ENCODE measurements around the gene AGRN. TPM values are rescaled to one million over a fixed set of nuclear protein-coding genes. Genes with fewer than 3 reads are reported as not detected.
"Not testable (repeated sequence)": the region's sequence is repeated elsewhere in the genome, so short reads cannot be mapped to it uniquely, and the experiment has no call there.

Gene AGRN
- total RNA-seq, 1 experiment from 2014 or later, result 126 TPM

DNA sequence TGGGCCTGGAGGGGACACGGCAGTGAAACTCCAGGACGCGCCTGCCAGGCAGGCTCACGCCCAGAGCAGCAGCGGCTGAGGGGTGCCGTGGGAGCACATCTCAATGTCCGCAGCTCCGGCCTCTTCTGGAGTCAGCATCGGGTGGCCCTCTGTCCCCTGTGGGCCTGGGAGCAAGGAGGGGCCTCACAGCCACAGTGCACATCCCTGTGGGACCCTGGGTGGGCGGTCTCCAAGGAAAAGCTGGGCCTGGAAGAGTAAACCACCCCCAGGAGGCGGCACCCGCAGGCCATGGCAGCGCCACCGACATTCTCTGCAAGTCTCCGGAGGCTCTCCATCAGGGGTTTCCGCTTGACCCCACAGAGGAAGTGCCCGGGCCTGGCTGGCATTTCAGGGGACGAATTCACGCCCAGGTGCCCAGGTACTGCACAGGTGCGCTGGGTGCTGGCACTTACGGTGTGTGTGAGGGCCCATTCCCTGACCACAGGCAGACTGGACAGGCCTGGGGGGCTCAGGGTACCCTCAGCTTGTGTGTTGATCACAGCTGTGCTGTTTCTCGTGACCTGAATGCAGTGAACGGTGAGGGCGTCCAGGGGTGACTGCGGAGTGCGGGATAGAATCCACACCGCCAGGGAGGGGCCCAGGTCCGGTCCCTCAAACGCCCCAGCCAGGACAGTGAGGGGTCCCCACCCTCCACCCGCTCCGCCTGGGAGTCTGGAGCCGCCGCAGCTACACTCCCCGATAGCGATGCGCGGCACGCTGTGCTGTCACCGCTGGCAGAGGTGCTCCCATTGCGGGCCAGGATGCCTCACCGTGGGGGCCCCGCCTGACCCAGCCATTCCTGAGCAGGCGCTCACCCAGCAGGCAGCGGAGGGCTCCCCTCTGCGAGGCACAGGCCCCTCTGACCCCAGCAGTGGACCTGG lies 70.8 kb downstream of the AGRN start:
- Histone ChIP-seq H3K27me3 (ENCODE audit: control insufficient read depth, insufficient read depth, low read length) (no peaks in the 10 kb centered on the region), H3K36me3 (replicated peaks; ENCODE audit: control insufficient read depth, insufficient read depth, low read length) (no peaks in the 10 kb centered on the region), H3K4me3 (ENCODE audit: insufficient read depth, low read depth, low read length) (no peak overlapping the region)
- peak; percentile 61 for DNase-seq

DNA sequence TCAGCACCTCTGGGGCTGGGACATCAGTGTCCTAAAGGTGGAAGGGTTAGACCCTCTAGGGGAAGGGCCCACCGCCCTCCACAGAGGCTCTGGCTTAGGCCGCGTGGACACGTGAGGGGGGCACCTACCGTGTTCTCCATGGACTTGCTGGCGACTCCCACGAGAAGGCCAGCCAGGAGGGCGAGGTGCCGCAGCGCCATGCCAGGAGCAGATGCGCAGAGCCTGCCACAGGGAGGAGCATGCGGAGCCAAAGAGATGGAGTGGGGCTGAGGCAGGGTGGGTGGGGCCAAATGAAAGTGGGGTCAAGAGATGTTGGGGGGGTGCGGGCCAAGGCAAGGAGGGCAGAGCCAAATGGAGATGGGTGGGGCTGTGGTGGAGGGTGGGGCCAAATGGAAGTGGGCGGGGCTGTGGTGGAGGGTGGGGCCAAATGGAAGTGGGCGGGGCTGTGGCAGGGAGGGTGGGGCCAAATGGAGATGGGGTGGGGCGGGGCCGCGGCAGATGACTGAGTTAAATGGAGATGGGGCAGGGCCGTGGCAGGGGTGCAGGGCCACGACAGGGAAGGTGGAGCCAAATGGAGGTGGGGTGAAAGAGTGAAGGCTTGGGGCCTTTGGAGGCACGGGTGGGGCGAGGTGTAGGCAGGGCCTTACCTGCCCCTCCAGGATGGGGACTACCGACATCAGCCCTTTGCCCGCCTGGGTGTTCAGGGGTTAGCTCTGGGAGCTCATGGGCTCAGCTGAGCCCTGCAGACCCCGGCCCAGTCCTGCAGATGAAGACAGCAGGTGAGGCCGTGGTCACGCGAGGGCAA lies 71.6 kb downstream of the AGRN start:
- Histone ChIP-seq H3K27me3 (ENCODE audit: control insufficient read depth, insufficient read depth, low read length) (no peaks in the 10 kb centered on the region), H3K4me3 (ENCODE audit: insufficient read depth, low read depth, low read length) (no peak overlapping the region), H3K36me3 (replicated peaks; ENCODE audit: control insufficient read depth, insufficient read depth, low read length) (no peaks in the 10 kb centered on the region)
- peak; percentile 89 for DNase-seq

DNA sequence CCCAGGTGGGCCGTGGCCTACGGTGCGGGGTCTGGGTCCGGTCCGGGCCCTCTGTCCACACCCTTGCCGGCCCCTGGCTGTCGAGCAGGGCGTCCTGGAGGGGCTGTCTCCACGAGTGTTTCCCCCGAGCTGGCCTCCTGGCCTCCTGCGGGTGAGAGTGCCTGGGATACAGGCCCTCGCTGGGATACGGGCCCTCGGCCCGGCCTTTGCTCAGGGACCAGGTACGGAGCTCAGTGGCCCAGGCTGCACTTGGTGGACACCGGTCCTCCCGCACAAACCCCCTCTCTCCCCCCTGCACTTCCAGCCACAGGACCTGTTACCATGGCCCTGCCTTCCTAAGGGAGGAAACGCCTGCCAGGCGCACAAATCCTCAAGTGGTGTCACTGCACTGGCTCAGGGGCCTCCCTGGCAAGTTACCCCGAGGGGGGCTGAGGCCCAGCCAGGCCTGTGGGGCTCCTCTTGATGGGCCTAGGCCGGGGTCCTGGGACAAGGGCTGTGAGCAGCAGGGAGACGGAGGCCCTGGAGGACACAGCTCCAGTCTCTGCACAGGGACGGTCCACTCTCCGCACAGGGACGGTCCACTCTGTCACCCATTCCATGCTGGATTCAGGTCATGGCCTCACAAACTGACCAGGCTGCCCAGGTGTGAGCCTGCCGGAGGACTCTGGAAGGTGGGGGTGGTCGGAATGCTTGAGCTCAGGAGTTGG lies 72.4 kb downstream of the AGRN start:
- no peaks in the 10 kb centered on the region for H3K36me3 ChIP-seq (replicated peaks; ENCODE audit: control insufficient read depth, insufficient read depth, low read length)
- H3K27me3 ChIP-seq (ENCODE audit: control insufficient read depth, insufficient read depth, low read length), result no peaks in the 10 kb centered on the region
- no peak for DNase-seq
- H3K4me3 ChIP-seq (ENCODE audit: insufficient read depth, low read depth, low read length), result no peak overlapping the region

DNA sequence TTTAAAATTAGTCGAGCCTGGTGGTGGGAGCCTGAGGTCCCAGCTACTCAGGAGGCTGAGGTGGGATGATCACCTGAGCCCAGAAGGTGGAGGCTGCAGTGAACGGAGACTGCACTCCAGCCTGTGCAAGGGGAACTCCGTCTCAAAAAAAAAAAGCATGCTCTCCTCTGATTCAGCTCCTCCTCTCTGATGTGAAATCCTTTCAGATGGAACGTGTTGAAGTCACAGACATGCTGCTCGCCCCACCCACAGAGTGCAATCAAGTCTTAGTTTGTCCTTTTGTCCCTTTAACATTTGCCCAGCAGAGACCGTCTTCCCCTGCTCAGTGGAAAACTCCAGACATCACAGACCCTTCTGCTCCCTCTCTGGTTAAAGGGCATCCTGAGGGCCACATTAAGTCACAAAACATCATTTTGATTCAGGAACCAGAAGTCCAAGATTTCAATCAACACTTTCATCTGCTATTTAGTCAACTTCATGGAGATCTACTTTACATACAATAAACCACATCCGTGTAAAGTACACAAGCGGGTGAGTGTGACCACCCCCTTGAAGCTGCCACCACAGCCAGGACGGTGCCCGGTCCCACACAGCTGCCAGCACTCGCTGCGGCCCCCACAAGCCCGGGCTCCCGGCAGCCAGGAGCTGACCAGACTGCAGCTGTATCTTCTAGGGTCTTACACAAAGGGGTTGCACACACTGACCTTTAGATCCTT lies 73.1 kb downstream of the AGRN start:
- DNase-seq, result no peak
- Histone ChIP-seq H3K4me3 (ENCODE audit: insufficient read depth, low read depth, low read length) (no peak overlapping the region), H3K27me3 (ENCODE audit: control insufficient read depth, insufficient read depth, low read length) (no peaks in the 10 kb centered on the region), H3K36me3 (replicated peaks; ENCODE audit: control insufficient read depth, insufficient read depth, low read length) (no peaks in the 10 kb centered on the region)

DNA sequence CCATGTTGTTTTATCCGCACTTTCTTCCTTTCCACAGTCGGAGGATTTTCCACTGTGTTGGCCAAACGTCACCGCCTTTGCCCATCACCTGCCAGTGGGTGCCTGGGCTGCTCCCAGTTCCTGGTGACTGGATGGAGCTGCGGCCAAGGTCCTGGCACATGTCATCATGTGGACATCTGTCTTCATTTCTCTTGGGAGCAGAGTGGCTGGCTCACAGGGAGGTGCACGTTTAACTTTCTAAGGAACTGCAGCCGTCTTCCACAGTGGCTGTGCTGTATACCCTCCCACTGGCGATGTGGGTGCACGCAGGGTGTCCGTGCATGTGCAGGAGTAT lies 73.7 kb downstream of the AGRN start:
- no peaks in the 10 kb centered on the region for H3K27me3 ChIP-seq (ENCODE audit: control insufficient read depth, insufficient read depth, low read length)
- no peaks in the 10 kb centered on the region for H3K36me3 ChIP-seq (replicated peaks; ENCODE audit: control insufficient read depth, insufficient read depth, low read length)
- H3K4me3 ChIP-seq (ENCODE audit: insufficient read depth, low read depth, low read length), result no peak overlapping the region
- no peak for DNase-seq

DNA sequence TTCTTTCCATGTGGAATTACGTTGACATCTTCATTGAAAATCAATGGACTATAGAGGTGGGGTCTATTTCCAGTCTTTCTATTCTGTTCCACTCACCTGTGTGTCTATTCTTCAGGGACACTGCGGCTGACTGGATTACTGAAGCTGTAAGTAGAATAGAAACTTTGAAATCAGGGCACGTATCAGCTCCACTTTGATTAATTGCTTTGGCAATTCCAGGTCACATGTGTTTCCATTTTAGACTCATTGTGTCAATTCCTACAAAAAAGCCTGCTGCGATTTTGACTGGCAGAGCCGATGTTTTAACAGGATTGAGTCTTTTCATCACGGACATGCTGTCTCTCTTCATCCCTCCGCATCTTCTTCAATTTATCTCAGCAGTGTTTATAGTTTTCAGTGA lies 75.1 kb downstream of the AGRN start:
- Histone ChIP-seq H3K4me3 (ENCODE audit: insufficient read depth, low read depth, low read length) (no peak overlapping the region), H3K36me3 (replicated peaks; ENCODE audit: control insufficient read depth, insufficient read depth, low read length) (no peaks in the 10 kb centered on the region), H3K27me3 (ENCODE audit: control insufficient read depth, insufficient read depth, low read length) (no peaks in the 10 kb centered on the region)
- no peak for DNase-seq

DNA sequence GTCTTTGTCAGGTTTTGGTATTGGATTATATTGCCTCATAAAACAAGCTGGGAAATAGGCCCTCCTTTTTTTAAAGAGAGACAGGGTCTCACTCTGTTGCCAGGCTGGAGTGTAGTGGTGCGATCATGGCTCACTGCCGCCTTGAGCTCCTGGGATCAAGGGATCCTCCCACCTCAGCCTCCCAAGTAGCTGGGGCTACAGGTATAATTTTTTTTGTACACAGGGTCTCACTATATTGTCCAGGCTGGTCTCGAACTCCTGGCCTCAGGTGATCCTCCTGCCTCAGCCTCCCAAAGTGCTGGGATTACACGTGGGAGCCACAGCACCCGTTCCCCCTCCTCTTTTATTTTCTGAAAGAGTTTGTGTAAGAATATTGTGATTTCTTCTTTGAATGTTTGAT lies 76.2 kb downstream of the AGRN start:
- not testable (repeated sequence) for H3K36me3 ChIP-seq (replicated peaks; ENCODE audit: control insufficient read depth, insufficient read depth, low read length); H3K4me3 ChIP-seq (ENCODE audit: insufficient read depth, low read depth, low read length); H3K27me3 ChIP-seq (ENCODE audit: control insufficient read depth, insufficient read depth, low read length); DNase-seq

DNA sequence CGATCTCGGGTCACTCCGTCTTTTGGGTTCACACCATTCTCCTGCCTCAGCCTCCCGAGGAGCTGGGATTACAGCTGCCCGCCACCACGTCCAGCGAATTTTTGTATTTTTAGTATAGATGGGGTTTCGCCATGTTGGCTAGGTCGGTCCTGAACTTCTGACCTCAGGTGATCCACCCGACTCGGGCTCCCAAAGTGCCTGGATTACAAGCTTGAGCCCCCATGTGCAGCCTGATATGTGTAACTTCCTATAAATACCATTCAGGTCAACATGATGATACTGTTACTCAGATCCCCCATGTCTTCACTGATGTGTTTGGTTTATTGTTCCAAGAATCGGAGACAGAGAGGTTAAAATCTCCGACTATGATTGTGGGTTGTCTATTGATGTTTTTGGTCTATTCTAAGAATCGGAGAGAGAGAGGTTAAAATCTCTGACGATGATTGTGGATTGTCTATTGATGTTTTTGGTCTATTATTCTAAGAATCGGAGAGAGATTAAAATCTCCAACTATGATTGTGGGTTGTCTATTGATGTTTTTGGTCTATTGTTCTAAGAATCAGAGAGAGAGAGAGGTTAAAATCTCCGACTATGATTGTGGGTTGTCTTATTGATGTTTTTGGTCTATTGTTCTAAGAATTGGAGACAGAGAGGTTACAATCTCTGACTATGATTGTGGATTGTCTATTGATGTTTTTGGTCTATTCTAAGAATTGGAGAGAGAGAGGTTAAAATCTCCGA lies 78.9 kb downstream of the AGRN start:
- Histone ChIP-seq H3K36me3 (replicated peaks; ENCODE audit: control insufficient read depth, insufficient read depth, low read length) (no peaks in the 10 kb centered on the region; the same call in 1 of the 2 replicates), H3K4me3 (ENCODE audit: insufficient read depth, low read depth, low read length) (no peak overlapping the region), H3K27me3 (ENCODE audit: control insufficient read depth, insufficient read depth, low read length) (no peaks in the 10 kb centered on the region)
- DNase-seq, result no peak

DNA sequence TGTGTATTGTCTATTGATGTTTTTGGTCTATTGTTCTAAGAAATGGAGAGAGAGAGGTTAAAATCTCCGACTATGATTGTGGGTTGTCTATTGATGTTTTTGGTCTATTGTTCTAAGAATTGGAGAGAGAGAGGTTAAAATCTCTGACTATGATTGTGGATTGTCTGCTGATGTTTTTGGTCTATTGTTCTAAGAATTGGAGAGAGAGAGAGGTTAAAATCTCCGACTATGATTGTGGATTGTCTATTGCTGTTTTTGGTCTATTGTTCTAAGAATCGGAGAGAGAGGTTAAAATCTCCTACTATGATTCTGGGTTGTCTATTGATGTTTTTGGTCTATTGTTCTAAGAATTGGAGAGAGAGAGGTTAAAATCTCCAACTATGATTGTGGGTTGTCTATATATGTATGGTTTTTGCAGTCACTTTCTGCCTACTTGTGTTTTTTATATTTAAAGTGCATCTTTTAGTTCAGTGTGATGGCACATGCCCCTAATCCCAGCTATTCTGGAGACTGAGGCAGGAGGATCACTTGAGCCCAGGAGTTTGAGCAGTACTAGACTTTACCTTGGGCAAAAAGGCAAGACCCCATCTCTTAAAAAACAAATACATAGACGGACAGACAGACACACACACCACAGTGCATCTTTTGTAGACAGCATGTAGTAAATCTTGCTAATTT lies 79.7 kb downstream of the AGRN start:
- Histone ChIP-seq H3K4me3 (ENCODE audit: insufficient read depth, low read depth, low read length) (no peak overlapping the region), H3K36me3 (replicated peaks; ENCODE audit: control insufficient read depth, insufficient read depth, low read length) (no peaks in the 10 kb centered on the region; the same call in 1 of the 2 replicates), H3K27me3 (ENCODE audit: control insufficient read depth, insufficient read depth, low read length) (no peaks in the 10 kb centered on the region)
- no peak for DNase-seq

DNA sequence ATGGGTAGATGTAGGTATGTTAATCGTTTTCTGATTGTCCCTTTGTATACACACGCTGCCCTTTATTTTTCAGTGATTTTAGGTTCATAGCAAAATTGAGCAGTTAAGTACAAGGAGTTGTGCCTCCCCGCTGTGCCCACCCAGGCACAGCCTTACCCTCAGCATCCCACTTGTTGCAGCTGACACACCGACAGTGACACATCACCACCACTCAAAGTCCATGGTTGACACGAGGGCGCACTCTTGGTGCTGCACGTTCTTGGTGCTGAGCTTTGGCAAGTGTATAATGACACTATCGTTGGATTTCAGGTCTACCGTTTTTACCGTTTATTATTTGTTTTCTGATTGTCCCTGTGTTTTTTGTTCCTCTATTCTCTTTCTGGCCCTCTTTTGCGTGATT lies 80.4 kb downstream of the AGRN start:
- no peak overlapping the region for H3K4me3 ChIP-seq (ENCODE audit: insufficient read depth, low read depth, low read length)
- H3K36me3 ChIP-seq (replicated peaks; ENCODE audit: control insufficient read depth, insufficient read depth, low read length), result no peaks in the 10 kb centered on the region; the same call in 1 of the 2 replicates
- no peaks in the 10 kb centered on the region for H3K27me3 ChIP-seq (ENCODE audit: control insufficient read depth, insufficient read depth, low read length)
- DNase-seq, result no peak

DNA sequence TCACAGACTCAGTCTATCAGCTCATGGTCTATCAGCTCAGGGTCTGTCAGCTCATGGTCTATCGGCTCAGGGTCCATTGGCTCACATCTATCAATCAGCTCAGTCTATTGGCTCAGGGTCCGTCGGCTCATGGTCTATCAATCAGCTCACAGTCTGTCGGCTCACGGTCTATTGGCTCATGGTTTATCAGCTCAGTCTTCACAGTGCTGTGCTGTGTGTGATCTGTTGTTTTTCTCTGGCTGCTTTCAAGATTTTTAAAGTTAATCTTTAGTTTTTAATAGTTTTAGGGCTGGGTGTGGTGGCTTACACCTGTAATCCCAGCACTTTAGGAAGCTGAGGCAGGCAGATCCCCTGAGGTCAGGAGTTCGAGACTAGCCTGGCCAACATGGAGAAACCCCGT lies 81.6 kb downstream of the AGRN start:
- H3K4me3 ChIP-seq (ENCODE audit: insufficient read depth, low read depth, low read length), result no peak overlapping the region
- H3K27me3 ChIP-seq (ENCODE audit: control insufficient read depth, insufficient read depth, low read length), result no peaks in the 10 kb centered on the region
- no peak for DNase-seq
- no peaks in the 10 kb centered on the region; the same call in 1 of the 2 replicates for H3K36me3 ChIP-seq (replicated peaks; ENCODE audit: control insufficient read depth, insufficient read depth, low read length)

DNA sequence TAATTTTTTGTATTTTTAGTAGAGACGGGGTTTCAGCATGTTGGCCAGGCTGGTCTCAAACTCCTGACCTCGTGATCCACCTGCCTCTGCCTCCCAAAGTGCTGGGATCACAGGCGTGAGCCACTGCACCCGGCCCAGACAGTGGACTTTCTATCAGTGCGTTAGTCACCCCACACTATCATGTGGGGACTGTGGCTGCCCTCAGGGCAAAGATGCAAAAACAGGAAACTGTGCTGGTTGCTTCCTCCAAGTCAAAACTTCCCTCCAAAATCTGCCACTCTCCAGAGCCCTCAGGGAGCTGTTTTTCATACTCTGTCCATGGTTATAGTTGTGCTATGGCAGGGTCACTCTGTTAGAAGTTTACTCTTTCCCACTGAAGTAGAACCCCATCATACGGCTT lies 84.2 kb downstream of the AGRN start:
- H3K27me3 ChIP-seq (ENCODE audit: control insufficient read depth, insufficient read depth, low read length); DNase-seq; H3K4me3 ChIP-seq (ENCODE audit: insufficient read depth, low read depth, low read length); H3K36me3 ChIP-seq (replicated peaks; ENCODE audit: control insufficient read depth, insufficient read depth, low read length): not testable (repeated sequence)
